ENCODE data around the gene GPC5. TPM values are rescaled to one million over a fixed set of nuclear protein-coding genes. Genes with fewer than 3 reads are reported as not detected.
A peak's percentile ranks its signal among the peaks of the same experiment; 100 is the strongest.

Gene GPC5
- total and polyA plus RNA-seq, 9 of the 15 experiments (the other 6 are each of a cell fraction or from before 2014, with no cell fraction given): 0.18 to 0.27 TPM; not detected in 7

- Histone ChIP-seq H4K20me1 (replicated peaks; ENCODE audit: control insufficient read depth, insufficient read depth, low read length) (no peaks in the 10 kb centered on the region), H3K9me3 (replicated peaks; ENCODE audit: control insufficient read depth, insufficient read depth, low read depth, low read length) (no peaks in the 10 kb centered on the region), H3K4me2 (ENCODE audit: insufficient read depth, low read length) (no peak overlapping the region), H3K36me3 (ENCODE audit: control insufficient read depth, insufficient read depth, low read length) (no peaks in the 10 kb centered on the region), H3K27ac (ENCODE audit: extremely low read depth, low read depth, low read length) (no peak overlapping the region), H3K4me1 (replicated peaks in 1 of 2; ENCODE audit: control insufficient read depth in 2 of 2, insufficient read depth in 2 of 2, low read length in 2 of 2) (no peaks in the 10 kb centered on the region), H2AFZ (ENCODE audit: low read depth, low read length) (no peak overlapping the region), H3K4me3 (no peak overlapping the region), H3K27me3 (ENCODE audit: control insufficient read depth in 2 of 2, insufficient read depth in 2 of 2, low read length in 2 of 2) (no peaks in the 10 kb centered on the region), H3K9me1 (ENCODE audit: control insufficient read depth, insufficient read depth, low read length) (no peaks in the 10 kb centered on the region), H3K9ac (ENCODE audit: insufficient read depth in 1 of 2, low read depth in 2 of 2, low read length in 2 of 2) (no peak overlapping the region), H3K79me2 (ENCODE audit: control insufficient read depth, insufficient read depth, low read length) (no peaks in the 10 kb centered on the region)
- in situ Hi-C loops (cut with MboI): loop anchor here (25.0 kb wide), 1 partner anchor 313 kb away; no protein-coding TSS in a partner anchor
- intact Hi-C loops (cut with micrococcal nuclease): no loop called here
- CTCF ChIA-PET (ENCODE audit: low intra/inter-chr PET ratio): no interaction called here
- no peak for FAIRE-seq
- no peak for ATAC-seq
- POLR2A ChIA-PET: no interaction called here
- TF ChIP-seq, protein P1, sequence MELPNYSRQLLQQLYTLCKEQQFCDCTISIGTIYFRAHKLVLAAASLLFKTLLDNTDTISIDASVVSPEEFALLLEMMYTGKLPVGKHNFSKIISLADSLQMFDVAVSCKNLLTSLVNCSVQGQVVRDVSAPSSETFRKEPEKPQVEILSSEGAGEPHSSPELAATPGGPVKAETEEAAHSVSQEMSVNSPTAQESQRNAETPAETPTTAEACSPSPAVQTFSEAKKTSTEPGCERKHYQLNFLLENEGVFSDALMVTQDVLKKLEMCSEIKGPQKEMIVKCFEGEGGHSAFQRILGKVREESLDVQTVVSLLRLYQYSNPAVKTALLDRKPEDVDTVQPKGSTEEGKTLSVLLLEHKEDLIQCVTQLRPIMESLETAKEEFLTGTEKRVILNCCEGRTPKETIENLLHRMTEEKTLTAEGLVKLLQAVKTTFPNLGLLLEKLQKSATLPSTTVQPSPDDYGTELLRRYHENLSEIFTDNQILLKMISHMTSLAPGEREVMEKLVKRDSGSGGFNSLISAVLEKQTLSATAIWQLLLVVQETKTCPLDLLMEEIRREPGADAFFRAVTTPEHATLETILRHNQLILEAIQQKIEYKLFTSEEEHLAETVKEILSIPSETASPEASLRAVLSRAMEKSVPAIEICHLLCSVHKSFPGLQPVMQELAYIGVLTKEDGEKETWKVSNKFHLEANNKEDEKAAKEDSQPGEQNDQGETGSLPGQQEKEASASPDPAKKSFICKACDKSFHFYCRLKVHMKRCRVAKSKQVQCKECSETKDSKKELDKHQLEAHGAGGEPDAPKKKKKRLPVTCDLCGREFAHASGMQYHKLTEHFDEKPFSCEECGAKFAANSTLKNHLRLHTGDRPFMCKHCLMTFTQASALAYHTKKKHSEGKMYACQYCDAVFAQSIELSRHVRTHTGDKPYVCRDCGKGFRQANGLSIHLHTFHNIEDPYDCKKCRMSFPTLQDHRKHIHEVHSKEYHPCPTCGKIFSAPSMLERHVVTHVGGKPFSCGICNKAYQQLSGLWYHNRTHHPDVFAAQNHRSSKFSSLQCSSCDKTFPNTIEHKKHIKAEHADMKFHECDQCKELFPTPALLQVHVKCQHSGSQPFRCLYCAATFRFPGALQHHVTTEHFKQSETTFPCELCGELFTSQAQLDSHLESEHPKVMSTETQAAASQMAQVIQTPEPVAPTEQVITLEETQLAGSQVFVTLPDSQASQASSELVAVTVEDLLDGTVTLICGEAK (IDR thresholded peaks at IDR 0.05): peak; percentile 75
- TF ChIP-seq, protein P1 (CRISPR knock-in tag; IDR thresholded peaks at IDR 0.05): peak; percentile 90
- TF ChIP-seq RAD51 (IDR thresholded peaks at IDR 0.05; ENCODE audit: borderline replicate concordance, low read depth) (no peak), RAD21 (CRISPR knock-in tag; conservative IDR thresholded peaks at IDR 0.05 in 1 of 2, IDR thresholded peaks at IDR 0.05 in 1 of 2) (peak in 1 of 2 experiments; percentile 17; a peak in 1 of 4 replicates)
- WGBS (ENCODE audit: insufficient coverage, low coverage, missing lambda C conversion rate): 2% methylated on average over 4 of the region's 4 CpGs
- DNase-seq (ENCODE audit: extremely low read depth in 1 of 4, low spot score in 3 of 4): peak in 2 of 4 experiments; percentile 3 to 9
- BruUV-seq (replicated peaks): no TSS peak
These were observed 776.9 kb downstream of the GPC5 start for GRCh38 chr13:92175330-92175729.
